ENCODE results near the gene SPDEF.

SPDEF gene

DNA sequence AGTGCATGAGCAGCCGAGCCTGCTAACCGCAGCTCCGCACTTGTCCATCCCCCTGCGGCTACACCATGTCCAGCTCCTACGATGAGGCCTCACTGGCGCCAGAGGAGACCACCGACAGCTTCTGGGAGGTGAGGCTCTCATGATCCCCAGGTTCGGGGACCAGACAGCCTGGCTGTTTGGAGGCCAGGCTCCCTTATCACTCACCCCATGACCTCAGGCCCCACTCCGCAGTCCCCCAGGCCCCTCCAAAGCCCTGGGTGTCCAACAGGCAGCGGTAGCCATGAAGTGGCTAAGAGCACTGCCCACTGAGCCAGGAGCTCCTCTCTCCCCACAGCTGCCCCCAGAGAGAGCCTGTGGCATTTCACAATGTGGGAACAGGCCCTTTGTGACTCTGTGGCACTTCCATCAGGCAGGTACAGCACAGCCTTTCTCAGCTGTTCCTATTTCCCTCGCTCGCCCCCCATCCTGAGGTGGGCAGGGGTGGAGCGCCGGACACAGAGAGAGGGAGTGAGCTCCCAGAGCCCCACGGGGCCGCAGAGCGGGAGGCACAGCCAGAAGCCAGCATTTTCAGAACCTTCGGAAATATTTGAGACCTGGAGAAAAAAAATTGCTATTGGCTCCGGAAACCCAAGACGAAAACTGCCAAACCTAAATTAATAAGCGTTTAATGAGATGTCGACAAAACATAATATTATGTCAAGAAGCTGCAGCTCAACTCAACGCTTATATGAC is 29.7 kb downstream of the SPDEF start:
- no peak for DNase-seq

DNA sequence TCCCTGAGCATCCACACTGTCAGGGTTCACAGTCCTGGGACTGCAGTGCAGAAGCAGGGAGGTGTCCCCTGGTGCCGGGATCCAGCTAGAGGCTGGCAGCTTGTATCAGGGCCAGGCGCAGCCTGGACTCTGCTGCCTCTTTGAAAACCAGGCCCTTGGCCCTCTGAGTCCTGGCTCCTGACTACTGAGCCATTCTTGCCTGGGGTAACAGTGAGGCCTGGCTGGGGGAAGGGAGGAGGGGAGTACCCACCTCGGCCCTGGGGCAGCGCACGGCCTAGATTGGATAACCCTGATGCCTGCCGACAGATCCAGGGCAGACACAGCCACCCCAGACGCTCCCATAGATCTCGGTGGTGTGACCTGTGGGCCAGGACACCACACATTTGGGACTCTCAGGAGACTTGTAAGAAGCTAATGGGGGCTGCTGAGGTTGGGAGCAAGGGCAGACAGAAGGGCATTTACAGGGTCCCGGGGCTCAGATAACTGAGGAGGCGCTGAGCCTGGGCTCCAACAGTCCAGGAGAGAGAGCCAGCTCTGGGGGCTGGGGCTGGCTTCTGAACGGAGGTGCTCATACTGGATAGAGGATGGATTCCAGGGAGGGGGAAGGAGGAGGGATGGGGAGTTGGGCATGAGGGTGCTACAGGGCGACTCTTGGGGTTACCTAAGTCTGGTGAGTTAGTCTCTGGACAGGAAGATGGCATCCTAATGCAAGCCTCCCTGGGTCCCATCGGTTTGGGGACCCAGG is 30.5 kb downstream of the SPDEF start:
- no peak for DNase-seq

DNA sequence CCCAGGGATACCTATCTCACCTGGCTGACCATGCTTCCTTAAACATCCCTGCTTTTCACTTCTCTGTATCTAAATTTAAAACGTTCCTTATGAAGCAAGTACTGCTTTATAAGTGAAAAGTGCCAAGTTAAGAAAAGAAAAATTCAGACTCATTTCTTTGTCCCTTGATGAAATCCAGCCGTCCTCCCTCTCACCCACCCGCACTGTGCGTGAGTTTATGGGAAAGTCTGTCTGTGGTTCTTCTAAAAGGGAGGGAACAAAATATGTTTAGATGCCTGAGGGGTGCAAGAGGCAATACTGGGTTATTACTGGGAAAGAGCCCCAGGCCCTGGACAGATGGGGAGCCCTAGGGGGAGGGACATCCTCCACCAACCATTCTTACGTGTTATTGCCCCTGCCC is 31.2 kb downstream of the SPDEF start:
- no peak for DNase-seq

GRCh38 chr6:34524499-34524898 is 31.6 kb downstream of the SPDEF start:
- DNase-seq: no peak

GRCh38 chr6:34523441-34524206 is 32.5 kb downstream of the SPDEF start:
- DNase-seq: no peak

DNA sequence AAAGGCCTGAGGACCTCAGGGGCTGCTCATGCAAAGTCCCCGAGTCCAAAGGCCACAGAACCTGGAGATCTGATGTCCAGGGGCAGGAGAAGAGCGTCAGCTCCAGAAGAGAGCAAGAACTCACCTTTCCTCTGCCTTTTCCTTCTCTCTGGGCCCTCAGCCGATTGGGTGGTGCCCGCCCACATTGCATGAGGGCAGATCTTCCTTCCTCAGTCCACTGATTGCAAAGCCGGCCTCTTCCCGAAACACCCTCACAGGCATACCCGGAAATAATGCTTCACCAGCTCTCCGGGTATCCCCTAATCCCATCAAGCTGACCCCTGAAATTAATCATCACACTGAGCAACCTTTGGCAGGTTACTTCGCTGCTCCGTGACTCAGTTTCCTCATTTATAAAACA is 33.4 kb downstream of the SPDEF start:
- no peak for DNase-seq

DNA sequence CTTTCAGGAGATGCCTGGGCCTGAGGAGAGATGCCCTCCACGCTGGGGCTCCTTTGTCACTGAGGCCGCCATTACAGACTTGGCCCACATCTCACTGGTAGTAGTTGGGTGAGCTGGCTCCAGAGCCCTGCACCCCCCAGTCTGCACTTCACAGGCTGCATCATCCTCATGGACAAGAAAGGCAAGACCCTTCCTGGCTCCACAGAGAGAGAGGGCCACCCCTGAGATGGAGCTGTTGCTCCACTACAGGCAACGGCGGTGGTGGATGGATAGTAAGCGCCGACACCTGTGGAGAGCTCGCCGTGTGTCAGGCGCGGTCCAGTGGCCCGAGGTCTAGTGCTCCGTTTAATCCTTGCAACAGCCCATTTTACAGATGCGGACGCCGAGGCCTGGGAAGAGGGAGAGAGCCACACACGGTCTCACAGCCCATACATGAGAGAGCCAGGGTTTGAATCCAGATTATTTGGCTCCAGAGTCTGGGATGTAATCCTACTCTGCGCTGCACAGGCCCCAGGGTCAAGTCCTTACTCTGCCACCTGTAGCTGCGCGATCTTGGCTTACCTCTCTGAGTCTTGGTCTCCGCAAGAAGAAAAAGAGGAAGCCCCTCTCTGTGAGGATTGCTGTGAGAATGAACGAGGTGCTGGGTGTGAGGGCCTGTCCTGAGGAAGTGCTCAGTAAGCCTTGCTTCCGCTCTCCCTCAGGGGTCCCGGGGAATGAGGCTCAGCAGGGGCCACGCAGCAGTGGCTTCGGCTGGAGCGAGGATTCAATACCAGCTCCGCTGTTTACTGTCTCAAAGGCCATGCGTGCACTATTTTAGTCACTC is 34.5 kb downstream of the SPDEF start:
- DNase-seq: no peak

- no peak for DNase-seq
Measured at GRCh38 chr6:34520645-34521462, 35.3 kb downstream of the SPDEF start.

DNA sequence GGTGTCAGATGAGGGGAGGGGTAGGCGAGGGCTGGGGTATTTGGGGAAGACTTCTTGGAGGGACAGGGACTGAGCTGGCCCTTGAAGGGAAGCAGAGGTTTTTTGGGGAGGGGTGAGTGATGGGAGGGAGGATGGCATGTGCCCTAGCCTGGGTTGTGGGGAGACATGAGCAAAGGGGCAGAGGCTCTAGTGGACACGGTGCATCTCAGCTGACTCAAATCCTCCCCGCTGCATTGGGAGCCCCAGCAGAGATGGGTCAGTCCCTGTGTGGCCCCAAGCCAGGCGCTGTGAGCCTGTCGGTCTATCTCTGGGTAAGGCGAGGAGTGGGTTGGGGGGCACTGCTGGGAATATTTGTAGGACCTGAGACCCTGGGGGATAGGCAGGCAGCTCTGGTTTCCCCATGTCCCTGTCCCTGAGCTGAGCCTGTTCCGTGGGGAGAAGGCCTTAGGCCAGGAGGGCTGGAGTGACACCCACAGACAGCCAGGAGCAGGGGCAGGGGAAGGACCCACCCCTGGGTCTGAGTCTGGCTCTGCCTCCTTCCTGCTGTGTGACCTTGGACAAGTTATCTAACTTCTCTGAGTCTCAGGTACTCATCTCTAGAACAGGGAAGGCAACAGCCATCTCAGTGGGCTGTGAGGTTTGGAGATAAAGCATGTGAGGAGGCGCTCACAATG is 36.0 kb downstream of the SPDEF start:
- DNase-seq: no peak

DNA sequence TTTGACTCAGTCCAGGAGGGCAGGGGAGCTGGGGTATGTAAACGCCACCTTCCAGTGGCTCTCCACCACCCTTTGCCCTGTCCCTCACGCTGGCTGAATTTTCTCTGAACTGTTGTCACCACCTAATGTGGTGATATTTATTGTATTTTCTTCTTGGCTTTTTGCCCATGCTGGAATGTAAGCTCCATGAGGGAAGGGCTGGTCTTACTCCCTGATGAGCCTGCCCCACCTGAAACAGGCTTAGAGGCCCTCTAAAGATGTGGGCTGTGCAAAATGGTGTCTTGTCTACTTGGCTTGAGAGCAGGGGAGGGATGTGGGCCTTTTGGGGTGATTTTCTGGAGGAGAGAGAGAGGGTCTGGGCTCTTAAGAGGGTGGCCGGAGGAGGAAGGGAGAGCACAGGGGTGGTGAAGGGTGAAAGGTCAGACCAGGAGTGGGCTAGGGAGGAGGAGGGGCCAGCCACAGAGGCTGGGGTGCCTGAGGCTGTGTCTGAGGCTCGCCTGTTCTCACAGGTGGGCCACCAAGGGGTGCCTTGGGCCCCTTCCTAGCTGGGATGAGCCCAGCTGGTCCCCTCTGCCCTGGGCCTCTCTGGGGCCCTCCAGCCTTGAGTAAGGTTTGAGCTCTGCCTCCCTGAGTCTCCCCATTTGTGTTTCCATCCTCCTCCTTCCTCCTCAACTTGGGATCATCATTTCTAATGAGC is 37.3 kb downstream of the SPDEF start:
- no peak for DNase-seq

DNA sequence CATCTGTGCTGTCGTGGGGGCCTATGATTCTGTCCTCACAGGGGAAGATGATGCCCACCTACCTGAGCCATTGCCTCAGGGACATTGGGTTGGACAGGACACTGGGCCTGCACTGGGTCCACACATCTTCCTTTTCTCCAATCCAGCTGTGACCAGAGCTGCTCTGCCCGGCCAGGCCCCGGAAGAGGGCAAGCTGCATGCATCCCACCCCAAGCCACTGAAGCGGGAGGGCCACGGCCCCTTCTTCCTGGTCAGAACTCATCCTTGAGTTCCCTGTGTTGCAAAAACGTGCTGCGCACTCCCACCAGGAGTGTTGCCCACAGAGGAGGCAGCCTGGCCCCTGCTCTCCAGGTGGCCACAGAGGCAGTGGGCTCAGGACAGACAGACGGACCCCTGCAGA is 38.2 kb downstream of the SPDEF start:
- DNase-seq: no peak

DNA sequence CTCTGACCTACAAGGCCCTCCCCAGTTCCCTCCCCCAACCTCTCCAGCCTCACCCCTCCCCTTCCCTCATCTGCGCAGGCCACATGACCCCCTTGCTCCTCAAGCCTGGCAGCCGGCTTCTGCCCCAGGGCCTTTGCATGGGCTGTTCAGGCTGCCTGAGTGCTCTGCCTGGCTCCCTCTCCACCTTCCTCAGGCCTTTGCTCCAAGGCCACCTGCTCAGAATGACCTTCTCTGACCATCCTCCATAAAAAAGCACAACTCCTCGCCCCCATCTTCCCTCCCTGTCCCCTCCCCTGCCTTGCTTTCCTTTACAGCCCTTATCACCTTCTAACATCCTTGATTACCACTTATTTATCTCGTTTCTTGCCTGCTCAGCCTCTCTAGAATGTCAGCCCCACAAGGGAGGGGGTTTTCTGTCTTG is 38.7 kb downstream of the SPDEF start:
- no peak for DNase-seq

- DNase-seq: no peak
Measured at GRCh38 chr6:34516391-34517324, 39.5 kb downstream of the SPDEF start.

- no peak for DNase-seq
Measured at GRCh38 chr6:34515473-34516387, 40.4 kb downstream of the SPDEF start.

DNA sequence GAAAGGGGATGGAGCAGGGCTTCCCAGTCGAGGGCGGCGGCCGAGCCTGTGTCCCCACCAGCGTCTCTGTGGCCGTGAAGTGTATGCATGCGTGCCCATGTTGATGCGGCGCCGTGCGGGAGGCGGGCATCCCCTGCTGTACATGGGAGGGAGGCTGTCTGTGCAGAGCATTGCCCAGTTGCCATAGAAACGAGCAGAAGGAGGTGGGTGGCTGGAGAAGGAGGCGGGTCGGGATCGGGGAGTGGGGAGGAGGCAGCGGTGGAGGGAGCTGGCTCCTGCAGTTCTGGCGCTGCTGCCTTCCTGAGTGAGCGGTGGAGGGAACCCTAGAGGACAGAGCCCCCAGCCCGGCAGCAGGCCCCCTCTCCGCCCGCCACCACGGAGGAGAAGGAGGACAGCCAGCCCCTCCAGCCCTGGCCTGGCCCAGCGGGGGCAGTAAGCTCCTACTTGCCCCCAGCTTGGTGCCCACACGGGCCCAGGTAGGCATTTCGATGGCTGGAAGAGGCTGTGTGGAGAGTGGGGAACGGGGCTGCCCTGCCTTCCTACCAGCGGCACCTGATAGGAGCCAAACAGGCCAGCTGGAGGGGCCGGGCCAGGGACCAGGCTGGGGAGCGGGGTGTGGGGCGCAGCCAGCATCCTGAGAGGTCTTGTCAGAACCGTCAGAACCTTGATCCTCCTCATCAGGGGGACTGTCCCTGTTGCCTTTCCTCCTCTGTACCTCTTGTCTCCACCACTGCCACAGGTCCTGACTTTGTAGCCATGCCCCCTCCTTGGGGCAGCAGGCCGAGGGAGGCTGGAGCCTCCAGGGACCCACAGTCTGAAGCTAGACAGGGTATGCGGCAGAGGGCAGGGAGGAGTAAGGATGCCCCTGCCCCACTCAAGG is 41.3 kb downstream of the SPDEF start:
- DNase-seq: no peak

DNA sequence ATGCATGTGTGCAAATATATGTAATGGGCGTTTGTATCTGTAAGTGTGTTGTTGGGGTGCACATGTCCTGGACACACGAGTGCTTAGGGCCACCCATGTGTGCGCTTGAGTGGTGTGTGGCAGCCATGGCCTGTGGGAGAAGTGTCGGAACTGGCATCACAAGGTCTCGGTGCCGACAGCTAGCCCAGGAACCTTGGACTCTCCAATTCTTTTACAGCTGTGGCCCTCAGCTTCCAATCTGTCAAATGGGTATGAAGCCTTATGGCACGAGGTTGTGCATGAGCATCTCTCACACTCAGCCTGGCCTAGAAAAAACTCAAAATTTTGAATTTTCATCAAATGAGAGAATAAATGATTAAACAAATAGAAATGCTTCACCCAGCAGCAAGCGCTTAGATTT is 42.0 kb downstream of the SPDEF start:
- no peak for DNase-seq

DNA sequence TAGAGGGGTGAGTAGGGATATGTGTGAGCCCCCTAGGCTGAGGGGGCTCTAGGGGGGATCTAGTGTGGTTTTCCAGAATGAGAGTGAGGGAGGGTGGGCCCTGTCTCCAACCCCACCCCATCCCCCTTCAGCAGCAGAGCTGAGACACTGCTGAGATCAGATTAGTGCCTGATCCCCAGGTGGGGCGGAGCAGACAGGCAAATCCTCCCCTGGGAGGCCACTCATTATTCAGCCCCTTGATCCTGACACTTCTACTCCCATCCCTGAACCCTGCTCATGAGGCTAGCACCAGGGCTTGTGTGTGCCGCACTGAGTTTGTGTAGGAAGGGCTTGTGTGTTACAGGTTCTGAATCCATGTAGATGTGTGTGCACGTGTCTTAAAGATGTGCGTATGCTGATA is 42.5 kb downstream of the SPDEF start:
- DNase-seq: no peak

Data from NCI-H2081 (cell line).